Psoas muscle (tissue), 8 donors: ENCODE measurements around the gene FBXL16. TPM values are rescaled to one million over a fixed set of nuclear protein-coding genes. Genes with fewer than 3 reads are reported as not detected.

Source experiments
- ATAC-seq, 4 donors: fragments of 200-7000 bp; cut with Tn5 transposase; one replicate each; pipeline ENCODE4 v1.9.1; 2020; ENCODE audit warnings: moderate library complexity in 3 of 4, mild to moderate bottlenecking in 2 of 4
- DNase-seq, 2 donors: peaks; one replicate each; pipeline ENCODE4 v3.0.0-alpha.2; 2020
- H3K27ac ChIP-seq: fragments of 200-600 bp; one replicate; pipeline ENCODE4 v1.8.0; 2022
- H3K27me3 ChIP-seq, 3 donors: fragments of 200-600 bp in 1 of 3; one replicate each; pipeline versions ENCODE4 v1.6.1 to v1.8.0; 2013 to 2022; ENCODE audit warnings: low read length in 2 of 3, mild to moderate bottlenecking in 2 of 3, moderate library complexity in 1 of 3; ENCODE audit not compliant: insufficient read depth in 3 of 3
- H3K36me3 ChIP-seq, 2 donors: fragments of 200-600 bp in 1 of 2; one replicate each; pipeline versions ENCODE4 v1.6.1 to v1.8.0; 2013 to 2022; ENCODE audit warnings: low read depth in 1 of 2, mild to moderate bottlenecking in 1 of 2, moderate library complexity in 1 of 2; ENCODE audit not compliant: insufficient read depth in 1 of 2
- H3K4me1 ChIP-seq: fragments of 200-600 bp; one replicate; pipeline ENCODE4 v1.8.0; 2022
- H3K4me3 ChIP-seq: fragments of 200-600 bp; one replicate; pipeline ENCODE4 v1.8.0; 2022; ENCODE audit warnings: mild to moderate bottlenecking
- H3K9me3 ChIP-seq: fragments of 200-600 bp; one replicate; pipeline ENCODE4 v1.8.0; 2022
- CTCF ChIP-seq: fragments of 200-600 bp; IDR thresholded peaks from one replicate; pipeline ENCODE4 v1.8.0; 2022; ENCODE audit warnings: antibody characterized with exemption
- WGBS, 3 donors: extraction: QIAGEN DNeasy Blood & Tissue Kit; methylation state at CpG; one replicate each; pipeline versions ENCODE4 v1.1.6 to v1.1.7; 2013; 5-methylcytosine and 5-hydroxymethylcytosine counted together
- intact Hi-C, 2 donors: fragments of 100-400 bp; cut with DNase I; formaldehyde crosslinking; loops; one replicate each; pipeline versions ENCODE4 v1.11.0 to v1.14.2; 2022
- polyA plus RNA-seq, 3 donors: library from polyadenylated mRNA; stranded (reverse); fragments of 200-250 nt; gene quantifications; one replicate each; pipeline ENCODE4 v1.2.3, GENCODE V29; 2013
- total RNA-seq, 4 donors: library from RNA; stranded (reverse); fragmentation: NEBNext Ultra II Directional in 2 of 4; extraction: Animal tissue kit (Norgen Biotek cat#: 25700) in 2 of 4; gene quantifications; one replicate each; pipeline versions ENCODE4 v1.2.1 to v1.2.4, GENCODE V29; 2021 to 2023
- donor health status: healthy with polysubstance abuse.
- donor health status: DM: no; HTN: no; CAD: no; lungs with moderate emphysema.
- donor health status: Bipolar disorder and iron deficiency.
- donor health status: healthy.
- donor health status: DM: yes; HTN: yes; CAD: no.
- donor health status: DM: no; HTN: no; CAD: no.
- donor health status: DM: no; HTN: no; CAD: no.
- donor health status: DM: yes; HTN: yes; CAD: no.

Gene FBXL16
- total and polyA plus RNA-seq, 7 donors: 0.04 to 0.16 (median 0.08) TPM; not detected in 2

GRCh38 chr16:643050-643368 lies 62.6 kb downstream of the FBXL16 start:
- DNase-seq: no peak
- intact Hi-C loops: no loop called here
- peaks cover 0 to 5% of the 10 kb centered on the region in 2 donors for H3K36me3 ChIP-seq
- TF ChIP-seq CTCF: no peak
- no peaks in the 10 kb centered on the region for H3K27me3 ChIP-seq
- peak overlapping the region; percentile 92 for H3K27ac ChIP-seq
- no peak for ATAC-seq
- H3K4me3 ChIP-seq: peak overlapping the region; percentile 88
- 80 to 87% (median 83%) methylated on average over 13 of the region's 13 CpGs for WGBS, 3 donors
- peaks cover 56% of the 10 kb centered on the region for H3K4me1 ChIP-seq
- no peaks in the 10 kb centered on the region for H3K9me3 ChIP-seq

Other genes starting within 250 kb of the FBXL16 start
- 10 to 100 TPM; 15.5 to 32.1 (median 26.8) TPM for gene CAPN15, start 178.1 kb downstream of the FBXL16 start, total RNA-seq
- 10 to 100 TPM; 14.9 to 26.4 (median 22.6) TPM for gene CAPN15, start 178.1 kb downstream of the FBXL16 start, polyA plus RNA-seq
- not detected for gene PRR35, start 145.4 kb downstream of the FBXL16 start, total RNA-seq
- gene PRR35, start 145.4 kb downstream of the FBXL16 start, polyA plus RNA-seq: not detected
- under 1 TPM in 3 of 4 donors, not detected in 1; 0.19 to 0.39 (median 0.27) TPM for gene NHLRC4, start 138.8 kb downstream of the FBXL16 start, total RNA-seq
- under 1 TPM; 0.06 to 0.38 (median 0.27) TPM for gene NHLRC4, start 138.8 kb downstream of the FBXL16 start, polyA plus RNA-seq
- gene PIGQ, start 135.8 kb downstream of the FBXL16 start, total RNA-seq: 10 to 100 TPM; 18.3 to 26.3 (median 22.0) TPM
- gene PIGQ, start 135.8 kb downstream of the FBXL16 start, polyA plus RNA-seq: 10 to 100 TPM; 26.5 to 39.9 (median 27.2) TPM
- 10 to 100 TPM; 12.3 to 20.2 (median 14.4) TPM for gene RAB40C, start 115.7 kb downstream of the FBXL16 start, total RNA-seq
- 10 to 100 TPM; 14.7 to 16.3 (median 15.7) TPM for gene RAB40C, start 115.7 kb downstream of the FBXL16 start, polyA plus RNA-seq
- gene WFIKKN1, start 74.8 kb downstream of the FBXL16 start, total RNA-seq: 1 to 10 TPM in 2 of 4 donors, under 1 TPM in 2; 0.30 to 2.0 (median 0.82) TPM
- gene WFIKKN1, start 74.8 kb downstream of the FBXL16 start, polyA plus RNA-seq: under 1 TPM; 0.31 to 0.61 (median 0.36) TPM
- 10 to 100 TPM; 42.4 to 55.6 (median 48.4) TPM for gene METTL26, start 69.5 kb downstream of the FBXL16 start, total RNA-seq
- gene METTL26, start 69.5 kb downstream of the FBXL16 start, polyA plus RNA-seq: 10 to 100 TPM; 90.8 to 97.8 (median 96.4) TPM
- 10 to 100 TPM; 61.6 to 80.2 (median 68.9) TPM for gene MCRIP2, start 64.0 kb downstream of the FBXL16 start, total RNA-seq
- gene MCRIP2, start 64.0 kb downstream of the FBXL16 start, polyA plus RNA-seq: 100 to 1,000 TPM in 2 of 3 donors, 10 to 100 TPM in 1; 95.1 to 124 (median 108) TPM
- 1 to 10 TPM; 4.0 to 9.6 (median 8.1) TPM for gene WDR90, start 56.4 kb downstream of the FBXL16 start, total RNA-seq
- 1 to 10 TPM; 5.6 to 9.7 (median 6.4) TPM for gene WDR90, start 56.4 kb downstream of the FBXL16 start, polyA plus RNA-seq
- 10 to 100 TPM; 38.8 to 56.8 (median 48.8) TPM for gene RHOT2, start 37.7 kb downstream of the FBXL16 start, total RNA-seq
- 10 to 100 TPM; 47.7 to 75.8 (median 52.6) TPM for gene RHOT2, start 37.7 kb downstream of the FBXL16 start, polyA plus RNA-seq
- under 1 TPM; 0.13 to 0.42 (median 0.29) TPM for gene RHBDL1, start 30.1 kb downstream of the FBXL16 start, total RNA-seq
- under 1 TPM; 0.06 to 0.08 (median 0.08) TPM for gene RHBDL1, start 30.1 kb downstream of the FBXL16 start, polyA plus RNA-seq
- gene STUB1, start 25.4 kb downstream of the FBXL16 start, total RNA-seq: 100 to 1,000 TPM; 108 to 150 (median 115) TPM
- 100 to 1,000 TPM; 127 to 147 (median 134) TPM for gene STUB1, start 25.4 kb downstream of the FBXL16 start, polyA plus RNA-seq
- 10 to 100 TPM; 19.1 to 27.5 (median 23.1) TPM for gene JMJD8, start 21.5 kb downstream of the FBXL16 start, total RNA-seq
- 10 to 100 TPM; 25.5 to 63.5 (median 41.5) TPM for gene JMJD8, start 21.5 kb downstream of the FBXL16 start, polyA plus RNA-seq
- 10 to 100 TPM in 3 of 4 donors, 1 to 10 TPM in 1; 9.9 to 15.0 (median 12.1) TPM for gene WDR24, start 15.4 kb downstream of the FBXL16 start, total RNA-seq
- 10 to 100 TPM in 1 of 3 donors, 1 to 10 TPM in 2; 5.2 to 15.8 (median 8.8) TPM for gene WDR24, start 15.4 kb downstream of the FBXL16 start, polyA plus RNA-seq
- gene METRN, start 9.3 kb upstream of the FBXL16 start, total RNA-seq: 10 to 100 TPM; 19.6 to 25.8 (median 22.8) TPM
- 10 to 100 TPM; 17.9 to 28.0 (median 27.4) TPM for gene METRN, start 9.3 kb upstream of the FBXL16 start, polyA plus RNA-seq
- 10 to 100 TPM; 30.9 to 45.6 (median 34.5) TPM for gene ANTKMT, start 15.3 kb upstream of the FBXL16 start, total RNA-seq
- 10 to 100 TPM; 16.1 to 56.0 (median 26.3) TPM for gene ANTKMT, start 15.3 kb upstream of the FBXL16 start, polyA plus RNA-seq
- under 1 TPM in 1 of 4 donors, not detected in 3; 0.11 TPM for gene CCDC78, start 20.6 kb upstream of the FBXL16 start, total RNA-seq
- under 1 TPM in 2 of 3 donors, not detected in 1; 0.12 to 0.16 TPM for gene CCDC78, start 20.6 kb upstream of the FBXL16 start, polyA plus RNA-seq
- gene HAGHL, start 21.3 kb upstream of the FBXL16 start, total RNA-seq: 1 to 10 TPM in 1 of 4 donors, under 1 TPM in 3; 0.42 to 1.6 (median 0.71) TPM
- gene HAGHL, start 21.3 kb upstream of the FBXL16 start, polyA plus RNA-seq: 1 to 10 TPM in 1 of 3 donors, under 1 TPM in 2; 0.38 to 4.4 (median 0.58) TPM
- gene CIAO3, start 35.2 kb upstream of the FBXL16 start, total RNA-seq: 10 to 100 TPM; 12.3 to 25.9 (median 23.6) TPM
- gene CIAO3, start 35.2 kb upstream of the FBXL16 start, polyA plus RNA-seq: 10 to 100 TPM; 26.7 to 43.0 (median 38.9) TPM
- under 1 TPM in 1 of 4 donors, not detected in 3; 0.17 TPM for gene MSLN, start 54.9 kb upstream of the FBXL16 start, total RNA-seq
- under 1 TPM; 0.03 to 0.10 (median 0.08) TPM for gene MSLN, start 54.9 kb upstream of the FBXL16 start, polyA plus RNA-seq
- gene RPUSD1, start 82.6 kb upstream of the FBXL16 start, total RNA-seq: 10 to 100 TPM in 1 of 4 donors, 1 to 10 TPM in 3; 4.4 to 10.9 (median 7.6) TPM
- 10 to 100 TPM; 11.7 to 25.7 (median 25.2) TPM for gene RPUSD1, start 82.6 kb upstream of the FBXL16 start, polyA plus RNA-seq
- gene CHTF18, start 82.8 kb upstream of the FBXL16 start, total RNA-seq: 1 to 10 TPM; 2.5 to 4.5 (median 4.0) TPM
- gene CHTF18, start 82.8 kb upstream of the FBXL16 start, polyA plus RNA-seq: 1 to 10 TPM; 1.7 to 8.4 (median 2.2) TPM
- gene GNG13, start 94.9 kb upstream of the FBXL16 start, total RNA-seq: not detected
- gene GNG13, start 94.9 kb upstream of the FBXL16 start, polyA plus RNA-seq: not detected